ENCODE measurements around the gene DGAT2. TPM values are rescaled to one million over a fixed set of nuclear protein-coding genes. Genes with fewer than 3 reads are reported as not detected.

The DGAT2 gene
- total RNA-seq, 1 experiment from 2014 or later, result 1.6 TPM

GRCh38 chr11:75790986-75791385 lies 22.4 kb downstream of the DGAT2 start:
- H3K9me3 Mint-ChIP-seq, result no peaks in the 10 kb centered on the region
- DNase-seq (ENCODE audit: low spot score), result no peak
- CTCF ChIA-PET, result interaction anchor here (1.0 kb wide), 1 partner anchor 85 kb away, joined by 3 read pairs; no protein-coding TSS in a partner anchor
- H3K27ac Mint-ChIP-seq, result no peak overlapping the region
- no peak overlapping the region for H3K4me3 Mint-ChIP-seq
- H3K4me1 Mint-ChIP-seq, result no peaks in the 10 kb centered on the region
- TF ChIP-seq STAT6 (CRISPR knock-in tag; conservative IDR thresholded peaks at IDR 0.05; ENCODE audit: low read depth), result no peak
- TF ChIP-seq ZNF416 (CRISPR knock-in tag; IDR thresholded peaks at IDR 0.05), result no peak
- no peak for TF ChIP-seq TEAD4 (CRISPR knock-in tag; IDR thresholded peaks at IDR 0.05)
- TF ChIP-seq NR1H2 (CRISPR knock-in tag; IDR thresholded peaks at IDR 0.05), result no peak
- H3K27me3 Mint-ChIP-seq (ENCODE audit: low read depth), result no peaks in the 10 kb centered on the region
- no peak for ATAC-seq
- POLR2A ChIA-PET, result no interaction called here
- H3K36me3 Mint-ChIP-seq, result no peaks in the 10 kb centered on the region

- no peak for DNase-seq (ENCODE audit: low spot score)
- H3K4me1 Mint-ChIP-seq, result no peaks in the 10 kb centered on the region
- H3K36me3 Mint-ChIP-seq, result no peaks in the 10 kb centered on the region
- TF ChIP-seq CREB1 (CRISPR knock-in tag; IDR thresholded peaks at IDR 0.05) (no peak), ESRRA (CRISPR knock-in tag; IDR thresholded peaks at IDR 0.05; ENCODE audit: borderline replicate concordance) (no peak), ATF6 (CRISPR knock-in tag; IDR thresholded peaks at IDR 0.05) (no peak), GABPB1 (CRISPR knock-in tag; IDR thresholded peaks at IDR 0.05) (no peak), NR2C2 (CRISPR knock-in tag; IDR thresholded peaks at IDR 0.05) (no peak), FOXP4 (CRISPR knock-in tag; IDR thresholded peaks at IDR 0.05) (no peak), ZNF219 (CRISPR knock-in tag; IDR thresholded peaks at IDR 0.05; ENCODE audit: borderline replicate concordance) (no peak), USF1 (CRISPR knock-in tag; IDR thresholded peaks at IDR 0.05) (no peak), OVOL2 (CRISPR knock-in tag; IDR thresholded peaks at IDR 0.05; ENCODE audit: borderline replicate concordance) (no peak), SOX15 (CRISPR knock-in tag; IDR thresholded peaks at IDR 0.05) (no peak), ETV6 (CRISPR knock-in tag; IDR thresholded peaks at IDR 0.05) (no peak), ZNF532 (CRISPR knock-in tag; IDR thresholded peaks at IDR 0.05; ENCODE audit: borderline replicate concordance) (no peak)
- no peak overlapping the region for H3K4me3 Mint-ChIP-seq
- POLR2A ChIA-PET, result no interaction called here
- no peak overlapping the region; the same call in 1 of the 2 replicates for H3K27ac Mint-ChIP-seq
- H3K9me3 Mint-ChIP-seq, result no peaks in the 10 kb centered on the region
- CTCF ChIA-PET, result interaction anchor here (1.0 to 1.6 kb wide), 3 partner anchors 15 to 86 kb away, joined by 3 read pairs; no protein-coding TSS in a partner anchor
- ATAC-seq, result no peak
- no peaks in the 10 kb centered on the region for H3K27me3 Mint-ChIP-seq (ENCODE audit: low read depth)
Measured at GRCh38 chr11:75792127-75792731, 23.7 kb downstream of the DGAT2 start.

All from WTC11 (cell line).